ENCODE data around the gene TLE3. TPM values are rescaled to one million over a fixed set of nuclear protein-coding genes. Genes with fewer than 3 reads are reported as not detected.

The TLE3 gene
- total and polyA plus RNA-seq, 2 of the 13 experiments (the other 11 are each of a cell fraction or from before 2014, with no cell fraction given), result 11.9 to 13.8 TPM

GRCh38 chr15:70078578-70079417 lies 18.9 kb downstream of the TLE3 start (continued):
- TF ChIP-seq NCOA2 (CRISPR knock-in tag; IDR thresholded peaks at IDR 0.05) (peak; percentile 94), ZNF496 (CRISPR knock-in tag; IDR thresholded peaks at IDR 0.05; ENCODE audit: insufficient replicate concordance) (no peak), FOXK2 (IDR thresholded peaks at IDR 0.05) (peak; percentile 41; the same call in 1 of the 2 replicates), FOXP1 (IDR thresholded peaks at IDR 0.05) (no peak), FOXP1 (CRISPR knock-in tag; IDR thresholded peaks at IDR 0.05) (peak; percentile 91), ZNF574 (CRISPR knock-in tag; IDR thresholded peaks at IDR 0.05) (peak; percentile 45), ZNF275 (CRISPR knock-in tag; IDR thresholded peaks at IDR 0.05; ENCODE audit: borderline replicate concordance) (no peak), ZNF431 (CRISPR knock-in tag; IDR thresholded peaks at IDR 0.05; ENCODE audit: borderline replicate concordance, low read depth) (no peak), NR2F2 (IDR thresholded peaks at IDR 0.05; ENCODE audit: borderline replicate concordance, low read depth) (peak; percentile 97), PREB (CRISPR knock-in tag; IDR thresholded peaks at IDR 0.05) (no peak), ZNF629 (CRISPR knock-in tag; conservative IDR thresholded peaks at IDR 0.05) (peak; percentile 10; the same call in 1 of the 2 replicates), PHF8 (CRISPR knock-in tag; IDR thresholded peaks at IDR 0.05) (peak; percentile 40; the same call in 1 of the 2 replicates), ZFX (CRISPR knock-in tag; IDR thresholded peaks at IDR 0.05; ENCODE audit: low read depth) (peak; percentile 57; the same call in 1 of the 2 replicates), ZHX2 (IDR thresholded peaks at IDR 0.05; ENCODE audit: low read depth) (peak; percentile 63; the same call in 1 of the 2 replicates), ZHX2 (CRISPR knock-in tag; IDR thresholded peaks at IDR 0.05; ENCODE audit: borderline replicate concordance) (no peak), SP140L (CRISPR knock-in tag; IDR thresholded peaks at IDR 0.05; ENCODE audit: borderline replicate concordance) (0 out of 2 replicates have a peak, but pooled peaks have one; percentile 50), NAIF1 (CRISPR knock-in tag; IDR thresholded peaks at IDR 0.05; ENCODE audit: borderline replicate concordance) (no peak)
